HS-27A (cell line): ENCODE results near the gene AP3S2.
A peak's percentile ranks its signal among the peaks of the same experiment; 100 is the strongest.
"Not testable (repeated sequence)": the region's sequence is repeated elsewhere in the genome, so short reads cannot be mapped to it uniquely, and the experiment has no call there.

Experiments used
- DNase-seq: peaks from one replicate; pipeline ENCODE4 v3.0.0-alpha.2; 2012; ENCODE audit warnings: low read depth, missing footprints

AP3S2 gene

GRCh38 chr15:89834465-89835175, 59.2 kb downstream of the AP3S2 start:
- DNase-seq = not testable (repeated sequence)

- no peak for DNase-seq
Observed at GRCh38 chr15:89833966-89834365, 59.8 kb downstream of the AP3S2 start.

- no peak for DNase-seq
Observed at GRCh38 chr15:89830639-89831038, 63.2 kb downstream of the AP3S2 start.

GRCh38 chr15:89829616-89830440, 64.0 kb downstream of the AP3S2 start:
- DNase-seq = no peak

GRCh38 chr15:89829161-89829560, 64.6 kb downstream of the AP3S2 start:
- DNase-seq = no peak

GRCh38 chr15:89828281-89829145, 65.3 kb downstream of the AP3S2 start:
- DNase-seq = no peak

- no peak for DNase-seq
Observed at GRCh38 chr15:89827829-89828228, 66.0 kb downstream of the AP3S2 start.

GRCh38 chr15:89826671-89827655, 66.8 kb downstream of the AP3S2 start:
- no peak for DNase-seq

GRCh38 chr15:89825271-89825940, 68.4 kb downstream of the AP3S2 start:
- no peak for DNase-seq

- no peak for DNase-seq
Observed at GRCh38 chr15:89824607-89824867, 69.3 kb downstream of the AP3S2 start.

- no peak for DNase-seq
Observed at GRCh38 chr15:89823836-89824606, 69.8 kb downstream of the AP3S2 start.

GRCh38 chr15:89822951-89823711, 70.7 kb downstream of the AP3S2 start:
- DNase-seq = peak; percentile 34

- no peak for DNase-seq
Observed at GRCh38 chr15:89822611-89822950, 71.2 kb downstream of the AP3S2 start.

- no peak for DNase-seq
Observed at GRCh38 chr15:89822026-89822425, 71.8 kb downstream of the AP3S2 start.

GRCh38 chr15:89820666-89821611, 72.9 kb downstream of the AP3S2 start:
- DNase-seq = peak; percentile 30

- no peak for DNase-seq
Observed at GRCh38 chr15:89818287-89818686, 75.5 kb downstream of the AP3S2 start.

- no peak for DNase-seq
Observed at GRCh38 chr15:89817701-89818280, 76.0 kb downstream of the AP3S2 start.

GRCh38 chr15:89815769-89816168, 78.0 kb downstream of the AP3S2 start:
- DNase-seq = no peak
